NOMO-1 (cell line): Measurements from ENCODE around the gene PCNX1.

Source experiments
- DNase-seq, 2 experiments: peaks; one replicate each; lab custom pipeline; 2025; ENCODE audit not compliant: unreplicated experiment in 2 of 2; lab: John Stamatoyannopoulos, UW

Gene PCNX1

GRCh38 chr14:70887737-70888499 is 19.3 kb upstream of the PCNX1 start:
- no peak for DNase-seq

- DNase-seq: peak; percentile 44 to 62
These were observed 18.5 kb upstream of the PCNX1 start for GRCh38 chr14:70888681-70889175.

- no peak for DNase-seq
These were observed 17.7 kb upstream of the PCNX1 start for GRCh38 chr14:70889555-70889954.

- DNase-seq: no peak
These were observed 16.2 kb upstream of the PCNX1 start for GRCh38 chr14:70890826-70891659.

GRCh38 chr14:70891737-70892136 is 15.5 kb upstream of the PCNX1 start:
- peak in 1 of 2 experiments; percentile 17 for DNase-seq

GRCh38 chr14:70893062-70893845 is 14.0 kb upstream of the PCNX1 start:
- no peak for DNase-seq

GRCh38 chr14:70893858-70894291 is 13.4 kb upstream of the PCNX1 start:
- DNase-seq: no peak

GRCh38 chr14:70894868-70895267 is 12.4 kb upstream of the PCNX1 start:
- DNase-seq: no peak

- DNase-seq: no peak
These were observed 10.9 kb upstream of the PCNX1 start for GRCh38 chr14:70896317-70896716.

GRCh38 chr14:70896981-70897380 is 10.3 kb upstream of the PCNX1 start:
- DNase-seq: no peak

GRCh38 chr14:70897464-70897863 is 9.8 kb upstream of the PCNX1 start:
- DNase-seq: no peak

GRCh38 chr14:70898111-70898745 is 9.0 kb upstream of the PCNX1 start:
- no peak for DNase-seq

- no peak for DNase-seq
These were observed 6.0 kb upstream of the PCNX1 start for GRCh38 chr14:70901269-70901668.

- no peak for DNase-seq
These were observed 5.1 kb upstream of the PCNX1 start for GRCh38 chr14:70902184-70902583.

- DNase-seq: no peak
These were observed 2.9 kb upstream of the PCNX1 start for GRCh38 chr14:70904373-70904772.

GRCh38 chr14:70905301-70905700 is 2.0 kb upstream of the PCNX1 start:
- no peak for DNase-seq

GRCh38 chr14:70906793-70907175 is 475 bp upstream of the PCNX1 start:
- DNase-seq: no peak

GRCh38 chr14:70907996-70908934 is 1.0 kb downstream of the PCNX1 start:
- peak in 1 of 2 experiments; percentile 27 for DNase-seq

- DNase-seq: no peak
These were observed 1.8 kb downstream of the PCNX1 start for GRCh38 chr14:70908935-70909641.
